A204.1 (cell line): ENCODE measurements around the gene LRR1.
"Not testable (repeated sequence)": the region's sequence is repeated elsewhere in the genome, so short reads cannot be mapped to it uniquely, and the experiment has no call there.

Source experiments
- FAIRE-seq: peaks from 2 replicates; lab custom pipeline; 2012; peaks lifted over from hg19 to GRCh38; lab: Jason Lieb, UNC

Gene LRR1

GRCh38 chr14:49634547-49635334 lies 36.0 kb downstream of the LRR1 start, which contains the start of gene DNAAF2:
DNAAF2 (minus strand) TSS chr14:49635244; CDS start chr14:49635149, 95 bp downstream.
- FAIRE-seq: no peak

- FAIRE-seq: no peak
Observed at GRCh38 chr14:49636866-49637265, 38.1 kb downstream of the LRR1 start.

- FAIRE-seq: no peak
Observed at GRCh38 chr14:49637534-49638078, 38.9 kb downstream of the LRR1 start.

- no peak for FAIRE-seq
Observed at GRCh38 chr14:49640540-49641417, 42.0 kb downstream of the LRR1 start.

GRCh38 chr14:49641697-49642129 lies 43.0 kb downstream of the LRR1 start:
- no peak for FAIRE-seq

GRCh38 chr14:49642163-49642562 lies 43.4 kb downstream of the LRR1 start:
- FAIRE-seq: no peak

GRCh38 chr14:49653508-49653907 lies 54.8 kb downstream of the LRR1 start:
- FAIRE-seq: peak; percentile 89

- peak; percentile 89 for FAIRE-seq
Observed at GRCh38 chr14:49654511-49654910, 55.8 kb downstream of the LRR1 start.

GRCh38 chr14:49657500-49657899 lies 58.8 kb downstream of the LRR1 start:
- FAIRE-seq: not testable (repeated sequence)

GRCh38 chr14:49659526-49660455 lies 61.1 kb downstream of the LRR1 start:
- FAIRE-seq: peak; percentile 48
